Activated T-cell treated with anti-CD3 and anti-CD28 coated beads, Interleukin-2, amount 50 U/mL, for 4 hours (primary cell): ENCODE results near the gene TOPORS. TPM values are rescaled to one million over a fixed set of nuclear protein-coding genes. Genes with fewer than 3 reads are reported as not detected.
"Not testable (repeated sequence)": the region's sequence is repeated elsewhere in the genome, so short reads cannot be mapped to it uniquely, and the experiment has no call there.

ENCODE experiments used
- ATAC-seq, 2 donors: fragments of 200-7000 bp; cut with Tn5 transposase; one replicate each; pipeline ENCODE4 v1.10.0; 2021
- DNase-seq: peaks from one replicate; pipeline ENCODE4 v3.0.0-alpha.2; 2020
- H3K27me3 Mint-ChIP-seq: one replicate; pipeline ENCODE4 v1.8.0; 2021; ENCODE audit warnings: low read depth, mixed read lengths
- H3K36me3 Mint-ChIP-seq: one replicate; pipeline ENCODE4 v1.8.0; 2022; ENCODE audit warnings: mixed read lengths; ENCODE audit not compliant: insufficient read depth
- H3K4me1 Mint-ChIP-seq: one replicate; pipeline ENCODE4 v1.8.0; 2021; ENCODE audit warnings: low read depth, mixed read lengths
- H3K4me3 Mint-ChIP-seq: one replicate; pipeline ENCODE4 v1.8.0; 2021; ENCODE audit warnings: mild to moderate bottlenecking, moderate library complexity, mixed read lengths
- H3K9me3 Mint-ChIP-seq: one replicate; pipeline ENCODE4 v1.8.0; 2021; ENCODE audit warnings: mixed read lengths
- total RNA-seq, 3 donors: library from RNA; stranded (reverse); gene quantifications; one replicate each; pipeline ENCODE4 v1.2.1, GENCODE V29; 2021

TOPORS gene
- total RNA-seq, 3 donors from 2014 or later = 12.9 to 15.0 (median 14.8) TPM

DNA sequence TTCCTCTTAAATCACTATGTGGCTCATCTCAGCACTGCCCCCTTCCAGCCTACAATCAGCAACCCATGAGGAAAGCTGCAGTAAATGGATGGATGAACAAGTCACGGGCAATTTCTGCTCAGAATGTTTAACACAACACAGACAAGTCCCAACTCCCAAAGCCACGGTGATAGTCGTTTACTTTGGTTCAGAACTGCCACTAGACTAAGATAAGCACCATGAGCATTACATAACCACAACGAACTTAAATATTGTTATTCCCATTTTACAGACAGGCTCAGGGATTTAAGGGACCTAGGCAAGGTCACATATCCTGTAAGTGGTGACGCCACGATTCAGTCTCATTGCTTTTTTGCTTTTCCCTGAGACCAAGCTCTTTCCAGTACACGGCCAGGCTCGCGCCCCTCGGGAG lies 2.2 kb downstream of the TOPORS start:
- Mint-ChIP-seq H3K4me1 (peaks cover 44% of the 10 kb centered on the region), H3K36me3 (peaks cover 4% of the 10 kb centered on the region), H3K4me3 (peak overlapping the region; percentile 99), H3K9me3 (no peaks in the 10 kb centered on the region), H3K27me3 (no peaks in the 10 kb centered on the region)
- DNase-seq (no peak), ATAC-seq (no peak)

DNA sequence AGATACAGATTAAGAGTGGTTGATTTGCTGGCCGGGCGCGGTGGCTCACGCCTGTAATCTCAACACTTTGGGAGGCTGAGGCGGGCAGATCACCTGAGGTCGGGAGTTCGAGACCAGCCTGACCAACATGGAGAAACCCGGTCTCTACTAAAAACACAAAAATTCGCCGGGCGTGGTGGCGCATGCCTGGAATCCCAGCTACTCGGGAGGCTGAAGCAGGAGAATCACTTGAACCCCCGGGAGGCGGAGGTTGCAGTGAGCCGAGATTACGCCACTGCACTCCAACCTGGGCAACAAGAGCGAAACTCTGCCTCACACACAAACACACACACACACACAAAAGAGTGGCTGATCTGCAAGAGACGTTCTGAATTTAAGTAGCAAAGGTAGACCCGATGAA lies 4.2 kb downstream of the TOPORS start:
- H3K9me3 Mint-ChIP-seq, ATAC-seq, DNase-seq, H3K4me3 Mint-ChIP-seq, H3K27me3 Mint-ChIP-seq: not testable (repeated sequence)
- Mint-ChIP-seq H3K4me1 (peaks cover 38% of the 10 kb centered on the region), H3K36me3 (peaks cover 11% of the 10 kb centered on the region)

DNA sequence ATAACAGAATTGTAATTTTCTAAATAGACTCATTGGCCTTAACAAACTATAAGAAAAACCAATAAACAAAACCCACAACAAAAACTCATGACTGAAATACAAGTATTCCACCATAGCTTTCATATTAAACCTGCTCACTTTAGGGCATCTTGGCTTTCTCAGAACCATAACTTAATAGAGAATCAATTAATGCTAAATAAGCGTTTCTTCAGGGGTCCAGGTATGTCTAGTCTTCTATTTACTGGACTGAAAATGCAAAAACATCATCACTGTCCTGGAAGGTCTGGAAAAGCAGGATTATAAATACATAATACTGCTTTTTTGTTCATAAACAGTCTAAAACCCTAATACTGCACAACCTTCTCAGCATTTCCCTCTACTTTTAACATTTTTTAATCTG lies 6.5 kb downstream of the TOPORS start:
- H3K4me3 Mint-ChIP-seq = no peak overlapping the region
- peaks cover 27% of the 10 kb centered on the region for H3K36me3 Mint-ChIP-seq
- H3K9me3 Mint-ChIP-seq = no peaks in the 10 kb centered on the region
- peaks cover 38% of the 10 kb centered on the region for H3K4me1 Mint-ChIP-seq
- DNase-seq = no peak
- no peak for ATAC-seq
- no peaks in the 10 kb centered on the region for H3K27me3 Mint-ChIP-seq

DNA sequence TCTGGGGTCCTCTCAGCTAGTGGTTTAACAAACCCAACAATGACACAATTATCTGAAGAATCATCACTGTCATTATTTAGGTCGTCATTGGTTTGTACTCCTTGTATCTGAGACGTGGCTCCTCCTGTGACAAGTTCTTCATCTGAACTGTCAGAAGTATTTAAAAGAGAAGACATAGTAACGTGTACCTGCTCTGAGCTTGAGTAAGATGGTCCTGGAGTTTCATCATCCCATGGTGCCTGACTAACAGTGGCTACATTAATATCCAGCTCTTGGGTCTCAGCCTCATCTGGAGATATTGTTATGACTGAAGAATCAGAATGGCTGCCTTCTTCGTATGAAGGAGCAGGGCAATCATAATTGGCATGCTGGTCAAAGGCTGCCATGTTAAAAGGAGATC lies 9.3 kb downstream of the TOPORS start:
- H3K36me3 Mint-ChIP-seq = peaks cover 27% of the 10 kb centered on the region
- peaks cover 17% of the 10 kb centered on the region for H3K4me1 Mint-ChIP-seq
- H3K27me3 Mint-ChIP-seq = no peaks in the 10 kb centered on the region
- no peaks in the 10 kb centered on the region for H3K9me3 Mint-ChIP-seq
- DNase-seq (no peak), ATAC-seq (no peak)
- no peak overlapping the region for H3K4me3 Mint-ChIP-seq

DNA sequence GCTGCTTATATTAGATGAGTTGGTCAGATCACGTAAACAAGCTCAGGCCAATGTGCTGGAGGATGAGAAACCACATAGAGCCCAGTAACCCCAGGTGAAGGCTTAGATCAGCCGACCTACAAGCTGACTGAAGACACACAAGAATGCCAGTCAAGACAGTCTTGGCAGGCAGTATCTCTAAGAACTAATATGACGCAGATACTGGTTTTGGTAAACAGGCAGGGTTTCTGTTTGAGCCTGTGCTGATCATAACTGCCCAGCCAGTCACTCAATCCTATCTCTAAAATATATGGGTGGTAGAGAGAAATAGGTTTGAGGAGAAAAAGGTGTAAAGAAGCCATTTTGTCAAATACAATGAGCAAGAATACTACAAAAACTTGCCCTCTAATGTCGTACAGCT lies 18.6 kb downstream of the TOPORS start:
- Mint-ChIP-seq H3K4me3 (no peak overlapping the region), H3K27me3 (no peaks in the 10 kb centered on the region), H3K4me1 (no peaks in the 10 kb centered on the region), H3K9me3 (no peaks in the 10 kb centered on the region), H3K36me3 (peaks cover 5% of the 10 kb centered on the region)
- ATAC-seq (no peak), DNase-seq (no peak)

DNA sequence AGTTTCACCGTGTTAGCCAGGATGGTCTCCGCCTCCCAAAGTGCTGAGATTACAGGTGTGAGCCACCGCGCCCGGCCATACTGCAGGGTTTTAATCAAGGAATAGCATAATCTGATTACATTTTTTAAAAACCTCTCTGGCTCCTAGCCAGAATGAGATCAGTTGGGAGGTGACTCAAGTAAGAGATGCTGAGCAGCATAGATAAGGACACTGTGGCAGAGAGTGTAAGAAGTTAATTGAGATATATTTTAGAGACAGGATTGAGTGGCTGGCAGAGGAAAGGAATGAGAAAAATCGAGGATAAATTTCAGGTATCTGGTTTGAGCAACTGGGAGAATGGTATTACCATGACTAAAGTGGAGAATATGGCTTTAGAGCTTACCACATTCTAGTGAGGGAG lies 19.1 kb downstream of the TOPORS start:
- no peak for DNase-seq
- Mint-ChIP-seq H3K9me3 (no peaks in the 10 kb centered on the region), H3K4me3 (no peak overlapping the region), H3K27me3 (no peaks in the 10 kb centered on the region), H3K4me1 (no peaks in the 10 kb centered on the region), H3K36me3 (peaks cover 5% of the 10 kb centered on the region)
- ATAC-seq = no peak

DNA sequence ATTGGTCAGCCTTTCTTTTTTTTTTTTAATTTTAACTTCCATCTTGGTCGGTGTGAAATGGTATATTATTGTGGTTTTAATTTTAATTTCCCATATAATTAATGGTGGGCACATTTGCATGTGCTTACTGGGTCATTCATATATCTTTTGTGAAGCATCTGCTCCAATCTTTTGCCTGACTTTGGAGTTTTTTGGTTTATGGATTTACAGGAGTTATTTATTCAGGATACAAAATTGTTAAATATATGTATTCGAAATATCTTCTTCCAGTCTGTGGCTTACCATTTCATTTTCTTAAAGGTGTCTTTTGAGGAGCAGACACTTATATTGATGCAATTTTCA lies 25.7 kb downstream of the TOPORS start:
- H3K4me1 Mint-ChIP-seq = peaks cover 46% of the 10 kb centered on the region
- no peak for ATAC-seq

DNA sequence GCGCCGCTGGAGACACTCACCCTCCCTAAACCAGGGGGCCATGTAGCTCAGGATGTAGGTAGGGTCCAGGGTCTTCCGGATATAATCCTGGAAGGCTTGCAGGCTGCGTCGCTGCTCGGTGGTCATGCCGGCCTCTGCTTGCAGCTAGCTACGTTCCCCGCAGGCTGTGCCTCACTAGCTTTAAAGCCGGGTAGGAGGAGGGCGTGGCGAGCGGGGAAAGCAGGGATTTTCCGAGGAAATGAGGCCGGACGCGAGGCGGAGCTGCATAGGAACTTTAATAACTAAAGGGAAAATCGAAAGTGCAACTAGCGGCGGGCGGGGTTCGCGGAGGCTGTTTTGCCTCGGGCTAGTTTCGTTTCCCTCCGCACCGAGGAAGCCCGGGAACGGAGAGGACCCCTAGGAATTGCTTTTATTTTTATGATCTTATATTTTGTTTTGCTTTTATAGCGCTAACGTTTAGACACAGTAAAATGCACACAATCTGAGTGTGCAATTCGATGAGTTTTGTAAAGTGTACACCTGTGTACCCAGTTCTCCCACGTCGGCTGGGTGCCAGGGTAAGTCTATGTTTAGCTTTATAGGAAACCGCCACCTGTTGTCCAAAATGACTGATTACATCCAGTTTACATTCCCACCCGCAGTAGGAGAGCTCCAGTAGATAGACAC lies 26.2 kb downstream of the TOPORS start, which contains the start of gene RIGI:
Gene RIGI (minus strand): TSS at position 156 of the 666 bp plus-strand sequence. CDS start 30 bp downstream, at position 126.
- peak within 1 kb of the TSS; percentile 85 for H3K4me3 Mint-ChIP-seq
- peaks cover 17% of the 10 kb centered on the region for H3K36me3 Mint-ChIP-seq
- DNase-seq (peak; percentile 77), ATAC-seq (peak; percentile 65 to 78)
- peaks cover 51% of the 10 kb centered on the region for H3K4me1 Mint-ChIP-seq
- H3K27me3 Mint-ChIP-seq = no peaks in the 10 kb centered on the region
- H3K9me3 Mint-ChIP-seq = no peaks in the 10 kb centered on the region

More for the DNA sequence above, 25.7 kb downstream of the TOPORS start:
- DNase-seq = no peak
- peaks cover 16% of the 10 kb centered on the region for H3K36me3 Mint-ChIP-seq
- H3K27me3 Mint-ChIP-seq = no peaks in the 10 kb centered on the region
- no peaks in the 10 kb centered on the region for H3K9me3 Mint-ChIP-seq
- peak overlapping the region; percentile 85 for H3K4me3 Mint-ChIP-seq

DNA sequence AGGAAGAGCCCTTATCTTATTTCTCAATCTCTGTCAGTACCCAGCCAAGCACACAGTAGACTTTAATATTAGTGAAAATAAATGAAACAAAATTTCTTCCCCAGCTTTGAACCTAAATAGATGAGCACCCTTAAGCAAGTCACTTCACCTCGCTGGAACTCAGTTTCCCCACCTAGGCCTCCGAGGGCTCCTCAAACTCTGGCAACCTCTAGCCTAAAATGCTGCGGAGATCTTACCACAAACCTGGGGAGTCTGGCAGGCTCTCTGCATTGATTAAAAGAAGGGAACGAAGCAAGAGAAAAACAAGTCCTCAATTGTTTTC lies 26.7 kb downstream of the TOPORS start:
- H3K4me3 Mint-ChIP-seq = peak overlapping the region; percentile 85
- peaks cover 52% of the 10 kb centered on the region for H3K4me1 Mint-ChIP-seq
- no peaks in the 10 kb centered on the region for H3K27me3 Mint-ChIP-seq
- DNase-seq (no peak), ATAC-seq (peak in 1 of 2 donors; percentile 22)
- H3K36me3 Mint-ChIP-seq = peaks cover 17% of the 10 kb centered on the region
- no peaks in the 10 kb centered on the region for H3K9me3 Mint-ChIP-seq

DNA sequence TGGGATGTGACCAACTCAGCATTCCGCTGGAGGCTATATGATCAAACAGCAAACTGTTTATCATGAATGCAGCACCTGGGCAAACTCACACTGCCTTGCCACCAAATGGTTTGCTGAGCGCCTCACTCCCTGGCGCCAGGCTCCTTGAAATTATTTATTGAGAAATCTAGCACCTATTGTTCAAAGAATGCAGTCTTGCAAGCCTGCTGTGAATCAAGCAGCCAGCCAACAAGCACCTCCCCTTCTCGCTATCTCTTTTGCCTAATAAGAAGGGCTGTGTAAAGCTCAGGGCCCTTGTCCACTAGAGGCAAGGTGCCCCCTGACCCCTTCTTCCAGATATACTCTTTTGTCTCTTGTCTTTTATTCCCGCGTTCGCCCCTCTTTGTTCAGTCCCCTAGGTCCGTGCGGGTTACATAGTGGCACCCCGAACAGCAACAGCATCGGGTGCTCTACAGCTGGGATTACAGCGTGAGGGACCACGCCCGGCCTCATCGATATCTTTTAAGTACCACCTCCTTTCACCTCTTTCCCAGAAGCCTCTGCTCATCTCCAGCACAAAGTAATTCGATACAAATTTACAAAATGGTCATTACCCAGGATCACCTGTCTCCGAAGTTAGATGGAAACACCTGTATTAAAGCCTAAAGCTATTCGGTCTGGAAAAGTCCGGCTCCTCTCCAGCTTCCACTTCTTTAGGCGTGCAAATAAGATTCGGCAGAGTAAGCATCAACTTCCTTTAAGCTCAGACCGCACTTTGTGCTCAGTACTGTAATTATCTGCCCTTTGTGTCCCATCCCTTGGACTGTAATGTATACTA lies 27.3 kb downstream of the TOPORS start:
- peaks cover 55% of the 10 kb centered on the region for H3K4me1 Mint-ChIP-seq
- H3K9me3 Mint-ChIP-seq = no peaks in the 10 kb centered on the region
- peaks cover 19% of the 10 kb centered on the region for H3K36me3 Mint-ChIP-seq
- no peaks in the 10 kb centered on the region for H3K27me3 Mint-ChIP-seq
- peak; percentile 46 to 48 for ATAC-seq
- peak overlapping the region; percentile 85 for H3K4me3 Mint-ChIP-seq
- peak; percentile 8 for DNase-seq

DNA sequence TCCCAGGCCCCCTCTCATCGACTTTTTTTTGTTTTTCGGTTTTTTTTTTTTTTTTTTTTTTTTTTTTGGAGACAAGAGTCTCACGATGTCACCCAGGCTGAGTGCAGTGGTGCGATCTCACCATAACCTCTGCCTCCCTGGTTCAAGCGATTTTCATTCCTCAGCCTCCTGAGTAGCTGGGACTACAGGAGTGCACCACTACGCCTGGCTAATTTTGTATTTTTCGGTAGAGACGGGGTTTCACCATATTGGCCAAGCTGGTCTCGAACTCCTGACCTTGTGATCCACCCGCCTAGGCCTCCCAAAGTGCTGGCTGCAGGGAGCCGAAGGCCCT lies 27.9 kb downstream of the TOPORS start:
- H3K9me3 Mint-ChIP-seq, H3K27me3 Mint-ChIP-seq, DNase-seq, ATAC-seq: not testable (repeated sequence)
- H3K4me1 Mint-ChIP-seq = peaks cover 57% of the 10 kb centered on the region
- H3K4me3 Mint-ChIP-seq = peak overlapping the region; percentile 85
- peaks cover 19% of the 10 kb centered on the region for H3K36me3 Mint-ChIP-seq

DNA sequence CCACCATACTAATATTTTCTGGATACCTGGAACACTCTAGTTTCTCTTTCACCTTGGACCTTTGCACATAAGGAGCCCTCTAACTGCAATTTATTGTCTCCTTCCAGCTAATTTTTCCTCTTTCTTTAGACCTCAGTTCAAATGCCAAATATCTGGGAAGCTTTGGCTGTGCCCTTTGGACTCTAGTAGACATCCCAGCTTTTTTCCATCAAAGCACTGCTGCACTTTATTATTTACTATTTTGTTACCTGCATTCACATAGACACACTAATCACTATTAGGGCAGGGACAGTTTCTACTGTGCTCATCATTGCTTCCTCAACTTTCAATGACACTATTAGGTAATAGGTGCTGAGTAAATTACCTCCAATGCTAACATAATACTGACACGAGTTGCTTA lies 28.5 kb downstream of the TOPORS start:
- Mint-ChIP-seq H3K4me1 (peaks cover 57% of the 10 kb centered on the region), H3K9me3 (no peaks in the 10 kb centered on the region), H3K4me3 (peak overlapping the region; percentile 85), H3K36me3 (peaks cover 19% of the 10 kb centered on the region), H3K27me3 (no peaks in the 10 kb centered on the region)
- DNase-seq (no peak), ATAC-seq (no peak)

DNA sequence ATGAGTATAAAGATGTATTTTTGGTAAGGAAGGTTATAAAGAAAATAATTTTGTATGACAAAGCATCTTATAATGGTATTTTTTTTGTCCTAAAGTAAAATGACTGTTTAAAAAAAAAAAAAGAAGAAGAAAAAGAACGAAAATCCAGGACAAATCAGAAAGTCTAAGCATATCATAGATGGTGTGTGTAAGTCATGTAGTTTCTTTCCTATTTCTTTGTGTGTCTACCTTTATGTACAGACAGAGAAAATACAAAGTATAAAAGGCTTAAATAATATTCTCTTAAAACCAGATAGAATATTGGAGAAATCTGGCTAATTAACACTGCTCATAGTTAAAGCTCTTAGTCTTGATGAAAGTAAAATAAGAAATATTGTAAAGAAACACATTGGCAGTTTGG lies 34.1 kb downstream of the TOPORS start:
- Mint-ChIP-seq H3K4me3 (no peak overlapping the region), H3K4me1 (peaks cover 47% of the 10 kb centered on the region), H3K9me3 (peaks cover 4% of the 10 kb centered on the region), H3K27me3 (no peaks in the 10 kb centered on the region), H3K36me3 (peaks cover 32% of the 10 kb centered on the region)
- DNase-seq (no peak), ATAC-seq (no peak)

DNA sequence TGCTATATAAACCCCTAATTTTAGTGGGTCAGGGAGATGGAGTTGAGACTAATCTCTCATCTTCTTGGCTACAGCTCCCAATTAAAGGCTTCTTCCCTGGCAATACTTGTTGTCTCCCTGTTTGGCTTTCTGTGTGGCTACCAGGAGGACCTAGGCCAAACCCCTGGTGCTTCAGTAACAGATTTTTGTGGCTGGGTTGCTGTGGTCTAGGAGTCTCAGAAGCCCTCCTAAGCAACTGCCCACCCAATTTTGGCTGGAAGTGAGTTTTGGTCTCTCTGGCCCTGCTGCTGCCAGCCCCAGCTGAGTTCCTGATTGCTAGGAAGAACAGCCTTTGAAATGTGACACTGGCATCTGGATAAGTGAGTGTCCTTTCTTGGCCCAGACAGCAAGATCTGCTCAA lies 36.1 kb downstream of the TOPORS start:
- Mint-ChIP-seq H3K9me3 (peaks cover 5% of the 10 kb centered on the region), H3K4me1 (peaks cover 50% of the 10 kb centered on the region), H3K36me3 (peaks cover 21% of the 10 kb centered on the region), H3K4me3 (no peak overlapping the region), H3K27me3 (no peaks in the 10 kb centered on the region)
- ATAC-seq (no peak), DNase-seq (no peak)

DNA sequence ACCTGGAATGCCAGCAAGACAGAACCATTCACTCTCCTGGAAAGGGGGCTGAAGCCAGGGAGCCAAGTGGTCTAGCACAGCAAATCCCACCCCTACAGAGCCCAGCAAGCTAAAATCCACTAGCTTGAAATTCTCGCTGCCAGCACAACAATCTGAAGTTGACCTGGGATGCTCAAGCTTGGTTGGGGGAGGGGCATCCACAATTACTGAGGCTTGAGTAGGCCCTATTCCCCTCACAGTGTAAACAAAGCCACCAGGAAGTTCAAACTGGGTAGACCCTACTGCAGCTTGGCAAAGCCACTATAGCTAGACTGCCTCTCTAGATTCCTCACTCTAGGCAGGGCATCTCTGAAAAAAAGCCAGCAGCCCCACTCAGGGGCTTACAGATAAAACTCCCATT lies 43.7 kb downstream of the TOPORS start:
- H3K4me1 Mint-ChIP-seq = peaks cover 53% of the 10 kb centered on the region
- H3K9me3 Mint-ChIP-seq = peaks cover 5% of the 10 kb centered on the region
- peaks cover 8% of the 10 kb centered on the region for H3K36me3 Mint-ChIP-seq
- no peak overlapping the region for H3K4me3 Mint-ChIP-seq
- no peaks in the 10 kb centered on the region for H3K27me3 Mint-ChIP-seq
- no peak for DNase-seq
- ATAC-seq = no peak
